ENCODE data around the gene ODAD4.

The ODAD4 gene

DNA sequence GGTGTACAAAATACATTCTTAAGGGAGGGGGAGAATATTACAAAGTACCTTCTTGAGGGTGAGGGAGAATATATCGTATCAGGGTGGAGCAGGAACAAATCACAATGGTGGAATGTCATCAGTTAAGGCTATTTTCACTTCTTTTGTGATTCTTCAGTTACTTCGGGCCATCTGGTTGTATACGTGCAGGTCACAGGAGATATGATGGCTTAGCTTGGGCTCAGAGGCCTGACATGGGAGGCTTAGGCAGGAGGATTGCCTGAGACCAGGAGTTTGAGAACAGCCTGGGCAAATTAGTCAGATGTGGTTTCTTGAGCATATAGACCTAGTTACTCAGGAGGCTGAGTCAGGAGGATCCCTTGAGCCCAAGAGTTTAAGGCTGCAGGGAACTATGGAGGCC, 13.1 kb downstream of the ODAD4 start:
- DNase-seq, result no peak

DNA sequence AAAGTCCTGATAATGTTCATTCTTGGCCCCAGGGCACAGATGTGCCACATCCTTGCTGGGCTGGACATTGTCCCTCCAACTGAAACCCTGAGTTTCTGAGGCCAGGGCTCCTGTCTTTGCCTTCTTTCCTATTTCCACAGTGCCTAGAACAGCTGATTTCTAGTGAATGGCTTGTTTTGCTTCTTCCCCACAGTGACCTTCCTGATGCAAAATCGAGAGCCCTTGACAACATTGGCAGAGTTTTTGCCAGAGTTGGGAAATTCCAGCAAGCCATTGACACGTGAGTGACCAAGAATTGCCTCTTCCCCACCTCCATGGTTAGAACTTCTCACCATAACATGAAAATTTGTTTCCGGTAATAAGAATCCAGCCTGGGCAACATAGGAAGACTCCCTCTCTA, 14.5 kb downstream of the ODAD4 start:
- DNase-seq, result no peak

GRCh38 chr17:41948762-41949460, 18.5 kb downstream of the ODAD4 start:
- no peak for DNase-seq

- DNase-seq, result no peak
These were observed 26.1 kb downstream of the ODAD4 start for GRCh38 chr17:41956522-41956921.

DNA sequence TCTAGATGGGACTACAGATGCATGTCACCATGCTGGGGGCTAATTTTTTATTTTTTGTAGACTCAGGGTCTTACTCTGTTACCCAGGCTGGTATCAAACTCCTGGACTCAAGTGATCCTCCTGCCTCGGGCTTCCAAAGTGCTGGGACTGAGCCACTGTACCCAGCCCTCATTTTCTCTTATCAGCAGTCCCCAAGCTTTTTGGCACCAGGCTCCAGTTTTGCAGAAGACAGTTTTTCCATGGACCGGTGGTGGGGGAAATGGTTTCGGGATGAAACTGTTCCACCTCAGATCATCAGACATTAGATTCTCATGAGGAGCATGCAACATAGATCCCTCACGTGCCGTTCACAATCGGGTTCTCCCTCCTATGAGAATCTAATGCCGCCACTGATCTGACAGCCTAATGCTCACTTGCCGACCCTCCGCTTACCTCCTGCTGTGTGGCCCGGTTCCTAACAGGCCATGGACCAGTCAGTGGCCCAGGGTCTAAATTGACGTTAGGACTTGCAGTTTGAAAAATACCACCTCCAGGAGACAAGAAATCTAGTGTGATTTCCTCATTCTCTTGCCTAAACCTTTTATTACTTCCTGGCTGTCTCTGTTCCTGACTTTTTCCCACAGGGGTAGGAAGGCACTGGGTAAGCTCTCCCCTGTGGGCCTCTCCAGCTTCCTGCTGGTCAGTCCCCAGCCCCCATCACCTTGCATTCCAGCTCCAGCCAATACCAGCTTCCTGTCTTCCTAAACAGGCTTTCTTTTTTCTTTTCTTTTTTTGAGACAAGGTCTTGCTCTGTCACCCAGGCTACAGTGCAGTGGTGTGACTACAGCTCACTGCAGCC, 26.8 kb downstream of the ODAD4 start:
- DNase-seq, result no peak

GRCh38 chr17:41957869-41958439, 27.5 kb downstream of the ODAD4 start:
- DNase-seq, result no peak

- no peak for DNase-seq
These were observed 28.6 kb downstream of the ODAD4 start for GRCh38 chr17:41959030-41959335.

DNA sequence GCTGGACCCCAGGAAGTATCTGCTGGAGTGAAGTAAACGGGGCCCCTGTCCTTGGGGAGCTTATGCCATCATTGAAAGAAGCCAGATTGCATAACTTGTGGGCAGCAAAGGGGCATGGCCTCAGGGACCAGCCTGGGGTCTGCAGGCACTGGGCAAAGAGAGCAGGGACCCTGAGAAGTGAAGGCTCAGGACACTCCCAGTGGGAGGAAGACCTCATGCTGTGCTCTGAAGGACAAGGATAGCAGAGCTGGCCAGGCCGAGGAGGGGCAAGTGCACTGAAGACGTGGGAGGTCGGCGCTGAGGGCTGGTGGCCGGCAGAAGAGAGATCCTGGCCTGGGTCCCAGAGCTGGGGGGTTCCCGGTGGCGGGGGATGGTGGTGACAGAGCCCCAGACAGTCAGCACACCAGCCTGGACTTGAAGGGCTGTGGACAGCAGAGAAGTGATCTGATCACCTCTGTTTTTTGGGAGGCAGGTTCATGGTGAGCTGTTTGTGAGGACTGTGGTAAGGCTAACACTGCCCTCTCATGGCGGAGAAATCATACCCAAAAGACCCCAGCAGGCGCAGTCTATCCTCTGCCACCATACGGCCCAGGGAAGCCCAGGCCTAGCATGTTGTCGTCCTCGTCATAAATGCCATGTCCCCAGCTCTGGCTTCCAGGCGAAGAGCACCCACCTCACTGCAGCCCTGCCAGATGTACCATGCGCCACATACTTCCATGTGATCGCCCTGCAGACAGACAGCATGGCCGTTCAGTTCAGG, 29.1 kb downstream of the ODAD4 start:
- no peak for DNase-seq

DNA sequence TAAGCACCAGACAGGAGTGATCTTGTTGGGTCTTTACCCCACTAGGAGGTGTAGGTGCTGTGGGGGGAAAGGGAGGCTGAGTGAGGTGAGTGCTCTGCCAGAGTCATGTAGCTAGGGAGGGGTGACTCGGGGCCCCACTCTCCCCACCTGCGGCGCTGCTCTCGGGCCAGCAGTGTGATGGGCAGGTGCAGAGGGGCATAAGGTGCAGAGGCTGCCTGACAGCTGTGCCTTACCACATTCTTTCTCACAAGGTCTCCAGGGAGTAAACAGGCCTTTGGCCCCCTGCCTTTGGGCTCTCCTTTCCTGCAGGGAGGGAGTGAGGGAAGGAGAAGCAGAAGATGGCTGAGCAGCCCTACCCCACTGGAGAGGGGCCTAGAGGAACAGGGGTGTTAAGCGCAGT, 31.7 kb downstream of the ODAD4 start:
- DNase-seq, result no peak

- DNase-seq, result peak; percentile 73 to 76
These were observed 32.5 kb downstream of the ODAD4 start for GRCh38 chr17:41962768-41963434.

DNA sequence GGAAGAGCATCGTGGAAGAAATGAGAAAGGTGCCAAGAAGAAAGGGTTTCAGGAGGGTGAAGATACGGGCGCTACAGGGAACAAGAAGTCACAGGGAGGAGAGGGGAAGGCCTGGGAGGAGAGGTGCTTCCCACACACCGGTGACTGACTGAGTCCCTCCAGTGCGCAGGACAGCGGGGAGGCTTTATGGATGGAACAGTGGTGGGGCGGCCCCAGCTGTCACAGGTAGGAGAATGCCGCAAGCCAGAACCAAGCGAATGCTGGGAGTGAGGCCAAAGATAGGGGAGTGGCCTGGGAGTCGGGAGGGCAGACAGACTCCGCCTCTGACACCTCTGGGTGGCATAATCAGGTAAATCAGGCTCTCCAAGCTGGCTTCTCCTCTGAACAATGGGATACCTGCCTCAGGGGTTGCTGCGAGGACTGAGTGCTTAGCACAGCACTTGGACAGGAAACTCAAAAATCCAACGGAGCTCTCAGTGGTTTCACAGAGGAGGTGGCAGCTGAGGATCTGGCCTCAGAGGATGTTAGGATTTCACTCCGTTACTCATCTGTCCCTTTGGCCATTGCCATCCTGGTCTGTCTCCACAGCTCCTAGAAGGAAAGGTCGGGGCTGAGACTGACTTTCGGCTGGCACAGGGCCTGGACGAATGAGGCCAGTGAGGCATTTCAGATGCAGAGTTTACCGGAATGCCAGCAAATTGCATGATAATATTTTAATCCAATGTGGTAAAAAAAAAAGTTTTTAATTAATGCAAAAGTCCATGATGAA, 35.5 kb downstream of the ODAD4 start:
- peak; percentile 65 to 81 for DNase-seq

GRCh38 chr17:41966463-41967140, 36.2 kb downstream of the ODAD4 start, which contains the start of gene CNP:
CNP (plus strand) TSS chr17:41966795; CDS start chr17:41966885, 90 bp downstream.
- peak; percentile 90 to 92 for DNase-seq

GRCh38 chr17:41967141-41967920, 36.9 kb downstream of the ODAD4 start:
- DNase-seq, result peak in 1 of 2 donors; percentile 32

GRCh38 chr17:41967921-41968578, 37.6 kb downstream of the ODAD4 start:
- DNase-seq, result no peak

GRCh38 chr17:41968676-41969075, 38.3 kb downstream of the ODAD4 start:
- DNase-seq, result no peak

DNA sequence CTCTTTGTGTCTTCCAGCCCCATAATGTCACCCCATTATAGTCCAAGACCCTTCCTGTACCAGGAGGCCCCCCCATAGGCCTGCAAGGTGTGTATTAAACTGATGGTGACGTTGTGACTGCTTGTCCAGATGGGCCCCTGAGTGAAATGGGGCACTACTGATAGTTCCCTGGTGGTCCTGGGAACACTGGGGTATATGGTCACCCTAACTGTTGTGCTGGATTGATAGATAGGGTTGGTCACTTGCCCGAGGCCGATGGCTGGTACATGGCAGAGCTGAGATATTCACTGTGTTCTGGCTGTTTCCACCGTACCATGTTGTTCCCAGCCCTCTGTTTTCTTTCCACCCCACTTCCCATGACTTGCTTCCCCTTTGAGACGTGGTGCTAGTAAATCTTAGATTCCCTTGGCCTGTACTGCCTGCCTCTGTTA, 40.5 kb downstream of the ODAD4 start:
- no peak for DNase-seq

DNA sequence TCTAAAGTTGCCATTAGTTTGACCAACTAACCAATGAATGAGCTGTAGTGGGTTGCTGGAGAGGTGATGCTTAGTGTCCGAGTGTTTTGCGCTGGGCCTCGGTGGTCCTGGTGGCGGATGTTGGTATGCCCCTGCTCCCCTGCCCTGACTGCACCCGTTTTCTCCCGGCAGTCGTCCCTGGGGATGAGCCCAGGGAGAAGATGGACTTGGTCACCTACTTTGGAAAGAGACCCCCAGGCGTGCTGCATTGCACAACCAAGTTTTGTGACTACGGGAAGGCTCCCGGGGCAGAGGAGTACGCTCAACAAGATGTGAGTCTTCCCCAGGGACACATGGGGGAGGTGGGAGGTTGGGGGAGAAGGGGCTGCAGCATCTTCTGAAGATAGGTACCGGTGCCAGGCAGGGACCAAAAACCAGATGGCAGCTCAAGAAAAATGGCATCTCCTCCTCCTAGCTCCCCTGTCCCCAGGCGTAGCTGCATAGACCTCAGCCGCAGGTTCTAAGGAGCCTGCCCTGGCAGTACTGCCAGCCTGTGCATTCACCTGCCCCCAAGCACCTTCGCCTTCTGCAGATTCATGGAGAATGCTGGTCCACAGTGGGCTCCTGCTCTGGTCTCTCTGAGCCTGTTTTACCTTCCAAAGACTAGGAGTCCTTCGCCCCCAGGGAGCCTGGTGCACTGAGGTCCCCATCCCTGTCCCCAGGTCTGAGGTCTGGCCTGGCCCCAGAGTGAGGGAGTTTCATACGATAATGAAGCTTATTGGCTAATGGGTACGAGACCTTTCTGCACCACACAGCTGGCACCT, 41.5 kb downstream of the ODAD4 start:
- no peak for DNase-seq

- DNase-seq, result peak in 1 of 2 donors; percentile 30
These were observed 42.4 kb downstream of the ODAD4 start for GRCh38 chr17:41972571-41973407.
